CD4-positive, alpha-beta memory T cell (primary cell): ENCODE data around the gene DIABLO. TPM values are rescaled to one million over a fixed set of nuclear protein-coding genes. Genes with fewer than 3 reads are reported as not detected.

ENCODE experiments used
- CTCF ChIA-PET: fragments of 350-600 bp; sonication (Branson Sonifier 250); formaldehyde crosslinking; loops from one replicate; lab custom pipeline; 2021; ENCODE audit warnings: inconsistent platforms; ENCODE audit not compliant: partially characterized antibody; lab: Charles Lee
- POLR2A ChIA-PET: fragments of 350-600 bp; sonication (Branson Sonifier 250); formaldehyde crosslinking; loops from one replicate; lab custom pipeline; 2021; ENCODE audit not compliant: partially characterized antibody; lab: Charles Lee
- DNase-seq, 5 donors: peaks; one replicate each; pipeline versions ENCODE4 v3.0.0 to v3.0.0-alpha.2; 2020 to 2022; ENCODE audit warnings: mixed read lengths in 1 of 5
- H3K27ac ChIP-seq: one replicate; pipeline ENCODE4 v1.7.0; 2013; ENCODE audit warnings: low read depth, low read length
- H3K27me3 ChIP-seq: 2 replicates; pipeline ENCODE4 v1.7.0; 2013; ENCODE audit warnings: mild to moderate bottlenecking, low read length, moderate library complexity; ENCODE audit not compliant: insufficient read depth
- H3K36me3 ChIP-seq: 2 replicates; pipeline ENCODE4 v1.7.0; 2013; ENCODE audit warnings: mild to moderate bottlenecking, low read length, moderate library complexity; ENCODE audit not compliant: insufficient read depth
- H3K4me1 ChIP-seq: 2 replicates; pipeline ENCODE4 v1.7.0; 2013; ENCODE audit warnings: mild to moderate bottlenecking, low read length, moderate library complexity; ENCODE audit not compliant: insufficient read depth
- H3K4me3 ChIP-seq, 2 donors: one replicate each; pipeline ENCODE4 v1.7.0; 2013; ENCODE audit warnings: low read length in 2 of 2, mild to moderate bottlenecking in 1 of 2
- H3K9me3 ChIP-seq, 2 donors: one replicate each; pipeline ENCODE4 v1.7.0; 2013; ENCODE audit warnings: low read length in 2 of 2, control low read depth in 1 of 2; ENCODE audit not compliant: control insufficient read depth in 1 of 2
- H3K27ac Mint-ChIP-seq, 7 donors: one replicate each; pipeline ENCODE4 v1.8.0; 2020 to 2021; ENCODE audit warnings: mixed read lengths in 7 of 7, mild to moderate bottlenecking in 6 of 7, inconsistent platforms in 3 of 7, moderate library complexity in 3 of 7
- H3K27me3 Mint-ChIP-seq, 2 donors: one replicate each; pipeline ENCODE4 v1.8.0; 2020 to 2021; ENCODE audit warnings: mixed read lengths in 2 of 2
- H3K36me3 Mint-ChIP-seq, 2 donors: one replicate each; pipeline ENCODE4 v1.8.0; 2020 to 2021; ENCODE audit warnings: mixed read lengths in 2 of 2, inconsistent platforms in 1 of 2, mild to moderate bottlenecking in 1 of 2
- H3K4me1 Mint-ChIP-seq, 4 donors: one replicate each; pipeline ENCODE4 v1.8.0; 2020 to 2021; ENCODE audit warnings: mixed read lengths in 4 of 4, mild to moderate bottlenecking in 1 of 4
- H3K4me3 Mint-ChIP-seq, 8 donors: one replicate each; pipeline ENCODE4 v1.8.0; 2020 to 2021; ENCODE audit warnings: mixed read lengths in 8 of 8, mild to moderate bottlenecking in 7 of 8, moderate library complexity in 6 of 8, inconsistent platforms in 3 of 8
- H3K9me3 Mint-ChIP-seq, 8 donors: one replicate each; pipeline ENCODE4 v1.8.0; 2020 to 2021; ENCODE audit warnings: mixed read lengths in 8 of 8, mild to moderate bottlenecking in 5 of 8, inconsistent platforms in 3 of 8, moderate library complexity in 1 of 8
- intact Hi-C: fragments of 100-400 bp; cut with micrococcal nuclease; formaldehyde crosslinking; loops from one replicate; pipeline ENCODE4 v1.15.1; 2023
- polyA plus RNA-seq, 2 donors: library from polyadenylated mRNA; unstranded; fragments of 300-500 nt; fragmentation: Illumina TruSeq; gene quantifications; one replicate each; pipeline ENCODE4 v1.2.3, GENCODE V29; 2021
- total RNA-seq, 2 experiments: library from RNA; stranded (reverse); gene quantifications; one replicate each; pipeline ENCODE4 v1.2.3, GENCODE V29; 2021

The DIABLO gene
- total and polyA plus RNA-seq, 4 experiments from 2014 or later, result 40.0 to 62.0 (median 52.9) TPM

DNA sequence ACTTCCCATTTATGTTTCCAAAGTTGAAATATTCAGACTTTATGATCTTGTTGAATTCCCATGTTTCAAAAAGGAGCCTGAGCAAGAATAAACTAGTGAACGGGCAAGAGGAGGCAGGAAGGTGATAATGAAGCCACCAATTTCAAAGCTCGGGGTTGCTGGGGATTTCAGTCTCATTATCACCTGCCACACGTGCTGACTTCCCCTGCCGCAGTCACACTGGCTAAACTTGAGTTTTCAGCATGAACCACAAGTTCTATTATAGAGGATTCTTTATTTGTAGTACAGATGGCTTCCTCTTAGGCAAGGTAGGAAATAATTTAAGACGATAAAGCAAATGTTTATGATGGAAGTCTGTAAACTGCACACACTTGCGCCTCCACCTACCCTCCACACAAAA, 18.1 kb upstream of the DIABLO start:
- Mint-ChIP-seq H3K9me3 (no peaks in the 10 kb centered on the region), H3K27ac (peak overlapping the region; percentile 94 to 97 (median 95)), H3K4me3 (peak overlapping the region; percentile 90 to 95 (median 93)), H3K4me1 (peaks cover 25 to 51% (median 38%) of the 10 kb centered on the region in 4 donors), H3K27me3 (no peaks in the 10 kb centered on the region), H3K36me3 (peaks cover 28 to 42% of the 10 kb centered on the region in 2 donors)
- Histone ChIP-seq H3K4me1 (peaks cover 47% of the 10 kb centered on the region), H3K27me3 (no peaks in the 10 kb centered on the region), H3K4me3 (peak overlapping the region; percentile 63 to 92), H3K27ac (peak overlapping the region; percentile 67), H3K9me3 (no peaks in the 10 kb centered on the region), H3K36me3 (peaks cover 17% of the 10 kb centered on the region)
- ChIA-PET CTCF (interaction anchor here (0.9 to 4.0 kb wide), 9 partner anchors 8 to 257 kb away, joined by 3 to 35 read pairs (median 9); partner anchors contain the start of genes DIABLO, VPS33A and ZCCHC8), POLR2A (interaction anchor here (0.5 to 4.8 kb wide), 18 partner anchors 7 to 1952 kb away, joined by 3 to 155 read pairs (median 7); partner anchors contain the start of genes B3GNT4, DIABLO, KNTC1 and RNU4-2)
- intact Hi-C loops, result loop anchor here (1.0 kb wide), 3 partner anchors 18 to 41 kb away; partner anchors contain the start of genes B3GNT4, DIABLO and VPS33A
- peak in 4 of 5 donors; percentile 25 to 51 (median 38) for DNase-seq

- Histone ChIP-seq H3K27ac (no peak overlapping the region), H3K36me3 (peaks cover 45% of the 10 kb centered on the region), H3K27me3 (no peaks in the 10 kb centered on the region), H3K4me3 (no peak overlapping the region), H3K9me3 (no peaks in the 10 kb centered on the region), H3K4me1 (peaks cover 30% of the 10 kb centered on the region)
- no peaks in the 10 kb centered on the region for H3K9me3 Mint-ChIP-seq
- ChIA-PET CTCF (no interaction called here), POLR2A (no interaction called here)
- intact Hi-C loops, result no loop called here
- H3K36me3 Mint-ChIP-seq, result peaks cover 43 to 51% of the 10 kb centered on the region in 2 donors
- H3K27me3 Mint-ChIP-seq, result no peaks in the 10 kb centered on the region
- DNase-seq, result no peak
- peak overlapping the region in 5 of 7 donors; percentile 28 to 67 (median 63) for H3K27ac Mint-ChIP-seq
- H3K4me1 Mint-ChIP-seq, result peaks cover 13 to 38% (median 24%) of the 10 kb centered on the region in 4 donors
- no peak overlapping the region for H3K4me3 Mint-ChIP-seq
These were observed 13.0 kb upstream of the DIABLO start for GRCh38 chr12:122238861-122239260.

GRCh38 chr12:122235741-122236140, 9.9 kb upstream of the DIABLO start:
- POLR2A ChIA-PET, result interaction anchor here (1.3 to 3.0 kb wide), 3 partner anchors 9 to 10 kb away, joined by 6 to 21 read pairs (median 6); partner anchors contain the start of gene DIABLO
- H3K27me3 Mint-ChIP-seq, result no peaks in the 10 kb centered on the region
- peak overlapping the region in 2 of 7 donors; percentile 52 to 59 for H3K27ac Mint-ChIP-seq

GRCh38 chr12:122232691-122233090, 6.8 kb upstream of the DIABLO start:
- Mint-ChIP-seq H3K36me3 (peaks cover 41 to 63% of the 10 kb centered on the region in 2 donors), H3K4me3 (no peak overlapping the region), H3K4me1 (peaks cover 4 to 12% (median 8%) of the 10 kb centered on the region in 4 donors), H3K27me3 (no peaks in the 10 kb centered on the region), H3K27ac (no peak overlapping the region), H3K9me3 (no peaks in the 10 kb centered on the region)
- Histone ChIP-seq H3K4me1 (peaks cover 1% of the 10 kb centered on the region), H3K27me3 (no peaks in the 10 kb centered on the region), H3K9me3 (no peaks in the 10 kb centered on the region), H3K27ac (no peak overlapping the region), H3K36me3 (peaks cover 63% of the 10 kb centered on the region), H3K4me3 (no peak overlapping the region)
- intact Hi-C loops, result no loop called here
- ChIA-PET POLR2A (interaction anchor here (0.5 to 3.0 kb wide), 2 partner anchors 12 to 141 kb away, joined by 3 to 21 read pairs; no protein-coding TSS in a partner anchor), CTCF (interaction anchor here (0.8 to 3.4 kb wide), 2 partner anchors 11 to 34 kb away, joined by 3 to 12 read pairs; no protein-coding TSS in a partner anchor)
- no peak for DNase-seq

More at GRCh38 chr12:122235741-122236140, 9.9 kb upstream of the DIABLO start:
- CTCF ChIA-PET, result interaction anchor here (0.9 kb wide), 2 partner anchors 9 to 31 kb away, joined by 3 read pairs; no protein-coding TSS in a partner anchor
- Histone ChIP-seq H3K36me3 (peaks cover 72% of the 10 kb centered on the region), H3K9me3 (no peaks in the 10 kb centered on the region), H3K4me3 (no peak overlapping the region), H3K4me1 (peaks cover 7% of the 10 kb centered on the region), H3K27ac (no peak overlapping the region), H3K27me3 (no peaks in the 10 kb centered on the region)
- Mint-ChIP-seq H3K36me3 (peaks cover 58 to 71% of the 10 kb centered on the region in 2 donors), H3K9me3 (no peaks in the 10 kb centered on the region), H3K4me1 (peaks cover 6 to 17% (median 10%) of the 10 kb centered on the region in 4 donors), H3K4me3 (no peak overlapping the region)
- no peak for DNase-seq
- intact Hi-C loops, result no loop called here

DNA sequence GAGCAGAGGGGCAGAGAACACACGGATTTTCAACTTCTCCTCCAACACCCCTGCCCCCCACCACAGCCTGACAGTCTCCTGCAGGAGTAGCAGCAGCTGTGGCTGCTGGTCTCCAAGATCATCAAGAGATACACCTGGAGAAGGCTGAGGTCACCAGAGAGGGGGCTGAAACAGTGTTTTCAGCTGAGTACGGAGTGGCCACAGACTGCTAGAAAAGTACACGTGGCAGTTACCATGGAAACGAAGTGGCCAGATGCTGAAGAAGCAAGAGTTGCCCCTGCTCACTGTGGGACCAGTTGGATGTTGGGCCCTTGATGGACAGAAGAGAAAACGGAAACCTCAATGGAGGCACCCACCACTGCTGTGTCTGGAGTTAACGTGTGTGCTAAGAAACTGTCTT, 4.9 kb upstream of the DIABLO start:
- Mint-ChIP-seq H3K4me3 (no peak overlapping the region), H3K4me1 (peaks cover 13 to 27% (median 17%) of the 10 kb centered on the region in 4 donors), H3K27me3 (no peaks in the 10 kb centered on the region), H3K36me3 (peaks cover 32 to 56% of the 10 kb centered on the region in 2 donors), H3K9me3 (no peaks in the 10 kb centered on the region), H3K27ac (no peak overlapping the region)
- CTCF ChIA-PET, result interaction anchor here (1.2 to 3.4 kb wide), 2 partner anchors 13 to 27 kb away, joined by 3 to 12 read pairs; no protein-coding TSS in a partner anchor
- Histone ChIP-seq H3K9me3 (no peaks in the 10 kb centered on the region), H3K4me3 (no peak overlapping the region), H3K27ac (no peak overlapping the region), H3K4me1 (peaks cover 15% of the 10 kb centered on the region), H3K27me3 (no peaks in the 10 kb centered on the region), H3K36me3 (peaks cover 53% of the 10 kb centered on the region)
- intact Hi-C loops, result no loop called here
- DNase-seq, result no peak
- POLR2A ChIA-PET, result interaction anchor here (9.5 kb wide), 1 partner anchor 13 kb away, joined by 155 read pairs; no protein-coding TSS in a partner anchor

DNA sequence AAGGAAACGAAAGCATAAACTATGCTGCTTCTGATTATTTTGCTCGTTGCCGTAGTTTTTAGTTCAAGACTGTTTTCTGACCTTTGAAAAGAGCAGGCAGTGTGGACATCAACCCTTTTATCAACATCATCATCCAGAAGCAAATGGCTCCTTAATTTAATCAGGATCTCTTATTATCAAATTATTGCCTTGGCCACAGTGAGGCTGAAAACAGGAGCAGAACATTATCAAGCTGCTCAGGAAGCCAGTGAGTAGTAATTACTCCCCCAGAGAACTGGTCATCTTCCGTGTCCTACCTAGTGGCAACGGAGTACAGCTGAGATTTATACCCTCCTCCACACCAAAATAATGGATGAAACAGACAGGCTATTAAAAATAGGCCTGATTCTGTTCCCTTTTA, 2.2 kb upstream of the DIABLO start:
- ChIA-PET POLR2A (interaction anchor here (0.9 to 9.5 kb wide), 2 partner anchors 16 to 29 kb away, joined by 3 to 155 read pairs; no protein-coding TSS in a partner anchor), CTCF (interaction anchor here (5.4 kb wide), 1 partner anchor 16 kb away, joined by 28 read pairs; no protein-coding TSS in a partner anchor)
- Histone ChIP-seq H3K4me1 (peaks cover 36% of the 10 kb centered on the region), H3K4me3 (no peak overlapping the region), H3K9me3 (no peaks in the 10 kb centered on the region), H3K27ac (peak overlapping the region; percentile 34), H3K27me3 (no peaks in the 10 kb centered on the region), H3K36me3 (peaks cover 31% of the 10 kb centered on the region)
- Mint-ChIP-seq H3K4me3 (peak overlapping the region; percentile 37 to 84 (median 81)), H3K4me1 (peaks cover 23 to 44% (median 33%) of the 10 kb centered on the region in 4 donors), H3K36me3 (peaks cover 25 to 47% of the 10 kb centered on the region in 2 donors), H3K27ac (peak overlapping the region; percentile 45 to 92 (median 71)), H3K27me3 (no peaks in the 10 kb centered on the region), H3K9me3 (no peaks in the 10 kb centered on the region)
- DNase-seq, result no peak
- intact Hi-C loops, result loop anchor here (5.0 to 10.0 kb wide), 2 partner anchors 761 to 823 kb away; partner anchors contain the start of gene RNF34

GRCh38 chr12:122227341-122227740, 1.5 kb upstream of the DIABLO start:
- ChIA-PET CTCF (interaction anchor here (1.0 to 5.4 kb wide), 3 partner anchors 17 to 131 kb away, joined by 3 to 28 read pairs (median 10); no protein-coding TSS in a partner anchor), POLR2A (interaction anchor here (1.3 to 9.5 kb wide), 3 partner anchors 13 to 39 kb away, joined by 6 to 155 read pairs (median 68); partner anchors contain the start of gene VPS33A)
- no peaks in the 10 kb centered on the region for H3K9me3 ChIP-seq
- peak; percentile 59 to 76 (median 61) for DNase-seq
- peak overlapping the region in 1 of 2 donors; percentile 63 for H3K4me3 ChIP-seq
- Mint-ChIP-seq H3K27me3 (no peaks in the 10 kb centered on the region), H3K36me3 (peaks cover 21 to 46% of the 10 kb centered on the region in 2 donors), H3K9me3 (no peaks in the 10 kb centered on the region), H3K27ac (peak overlapping the region; percentile 70 to 93 (median 79)), H3K4me3 (peak overlapping the region; percentile 72 to 84 (median 81)), H3K4me1 (peaks cover 26 to 48% (median 37%) of the 10 kb centered on the region in 4 donors)
- no peaks in the 10 kb centered on the region for H3K27me3 ChIP-seq
- H3K27ac ChIP-seq, result peak overlapping the region; percentile 34
- intact Hi-C loops, result loop anchor here (2.0 to 10.0 kb wide), 3 partner anchors 747 to 823 kb away; partner anchors contain the start of genes OGFOD2 and RNF34
- H3K36me3 ChIP-seq, result peaks cover 25% of the 10 kb centered on the region
- peaks cover 36% of the 10 kb centered on the region for H3K4me1 ChIP-seq
